Cardiac muscle cell (in vitro differentiated cells and primary cell): ENCODE results near the gene SGSH. TPM values are rescaled to one million over a fixed set of nuclear protein-coding genes. Genes with fewer than 3 reads are reported as not detected.
A peak's percentile ranks its signal among the peaks of the same experiment; 100 is the strongest.

Experiments
- DNase-seq, 2 donors: peaks; one replicate each; pipeline versions ENCODE4 v3.0.0 to v3.0.0-alpha.2; 2010 to 2017; ENCODE audit warnings: low read depth in 1 of 2, low spot score in 1 of 2
- H3K27ac ChIP-seq: fragments of 200-600 bp; sonication (generic); 2 replicates; pipeline ENCODE4 v1.5.1; 2016
- H3K27me3 ChIP-seq: fragments of 200-600 bp; sonication (generic); 2 replicates; pipeline ENCODE4 v1.6.0; 2016; ENCODE audit warnings: control low read depth
- H3K36me3 ChIP-seq: fragments of 200-600 bp; sonication (generic); 2 replicates; pipeline ENCODE4 v1.5.1; 2016; ENCODE audit warnings: control low read depth
- H3K4me1 ChIP-seq: fragments of 200-600 bp; sonication (generic); 2 replicates; pipeline ENCODE4 v1.8.1; 2017; ENCODE audit warnings: low read depth, mild to moderate bottlenecking, mixed run types
- H3K4me3 ChIP-seq: fragments of 200-600 bp; sonication (generic); 2 replicates; pipeline ENCODE4 v1.5.1; 2016; ENCODE audit warnings: mild to moderate bottlenecking
- H3K9me3 ChIP-seq: fragments of 200-600 bp; sonication (generic); 2 replicates; pipeline ENCODE4 v1.5.1; 2017; ENCODE audit warnings: low read depth, mild to moderate bottlenecking, control low read depth
- CTCF ChIP-seq: IDR thresholded peaks from 2 replicates; pipeline ENCODE4 v1.5.1; 2012; ENCODE audit warnings: low read depth, mild to moderate bottlenecking, low read length
- polyA plus RNA-seq: library from polyadenylated mRNA; unstranded; fragments of >200 nt; fragmentation: Nextera tagmentation; extraction: Ambion mirVana; gene quantifications from 2 replicates; pipeline ENCODE4 v1.2.1, GENCODE V29; 2016
- total RNA-seq: library from RNA; depleted of rRNA; stranded (reverse); fragments of >200 nt; gene quantifications from 2 replicates; pipeline ENCODE4 v1.2.3, GENCODE V29; 2016

The SGSH gene
- total and polyA plus RNA-seq, 2 experiments from 2014 or later = 56.6 to 63.2 TPM

- no peaks in the 10 kb centered on the region for H3K36me3 ChIP-seq
- TF ChIP-seq CTCF = no peak
- no peak overlapping the region for H3K4me3 ChIP-seq
- no peak overlapping the region for H3K27ac ChIP-seq
- no peaks in the 10 kb centered on the region for H3K27me3 ChIP-seq
- H3K4me1 ChIP-seq = peaks cover 4% of the 10 kb centered on the region
- no peaks in the 10 kb centered on the region for H3K9me3 ChIP-seq
- no peak for DNase-seq
These were observed 2.4 kb upstream of the SGSH start for GRCh38 chr17:80222376-80223141.

- Histone ChIP-seq H3K4me1 (peaks cover 4% of the 10 kb centered on the region), H3K27me3 (no peaks in the 10 kb centered on the region), H3K27ac (no peak overlapping the region), H3K36me3 (no peaks in the 10 kb centered on the region), H3K4me3 (peak overlapping the region; percentile 96), H3K9me3 (no peaks in the 10 kb centered on the region)
- DNase-seq = no peak
- TF ChIP-seq CTCF = no peak
These were observed 1.4 kb upstream of the SGSH start for GRCh38 chr17:80221351-80222105.

- no peaks in the 10 kb centered on the region for H3K9me3 ChIP-seq
- H3K4me1 ChIP-seq = peaks cover 4% of the 10 kb centered on the region
- H3K27ac ChIP-seq = peak overlapping the region; percentile 49
- TF ChIP-seq CTCF = no peak
- H3K4me3 ChIP-seq = peak overlapping the region; percentile 96
- H3K27me3 ChIP-seq = no peaks in the 10 kb centered on the region
- peak; percentile 16 to 32 for DNase-seq
- peaks cover 2% of the 10 kb centered on the region for H3K36me3 ChIP-seq
These were observed 643 bp upstream of the SGSH start for GRCh38 chr17:80220736-80221215.

- DNase-seq = no peak
These were observed 425 bp downstream of the SGSH start for GRCh38 chr17:80219763-80220053.

More at GRCh38 chr17:80219763-80220053, 425 bp downstream of the SGSH start:
- Histone ChIP-seq H3K9me3 (no peaks in the 10 kb centered on the region), H3K27me3 (no peaks in the 10 kb centered on the region), H3K4me3 (peak overlapping the region; percentile 96), H3K27ac (peak overlapping the region; percentile 74), H3K36me3 (peaks cover 4% of the 10 kb centered on the region), H3K4me1 (peaks cover 4% of the 10 kb centered on the region)
- TF ChIP-seq CTCF = no peak
